HepG2 (cell line): ENCODE results near the gene SH2B2. TPM values are rescaled to one million over a fixed set of nuclear protein-coding genes. Genes with fewer than 3 reads are reported as not detected.

Experiments
- ATAC-seq: fragments of 200-7000 bp; cut with Tn5 transposase; 3 replicates; pipeline ENCODE4 v1.9.1; 2020; ENCODE audit warnings: mild to moderate bottlenecking, moderate library complexity
- BruUV-seq: library from RNA; stranded (reverse); fragments of 400-500 nt; replicated peaks from 2 replicates; lab custom pipeline; 2021; lab: Mats Ljungman, UMichigan
- CTCF ChIA-PET: fragments of 300-600 bp; formaldehyde crosslinking; extraction: SDS; loops from one replicate; lab custom pipeline; 2021; ENCODE audit warnings: low total read pairs, inconsistent platforms, low intra/inter-chr PET ratio; lab: Yijun Ruan, JAX
- POLR2A ChIA-PET: fragments of 350-600 bp; sonication (Branson Sonifier 250); formaldehyde crosslinking; loops from one replicate; lab custom pipeline; 2020; ENCODE audit warnings: antibody characterized with exemption, inconsistent platforms; lab: Yijun Ruan, JAX
- DNase-seq: peaks from one replicate; pipeline ENCODE4 v3.0.0-alpha.2; 2015; ENCODE audit warnings: low spot score
- FAIRE-seq: peaks from 3 replicates; lab custom pipeline; 2011; peaks lifted over from hg19 to GRCh38; lab: Jason Lieb, UNC
- H2AFZ ChIP-seq: one replicate; pipeline ENCODE4 v1.6.1; 2011; ENCODE audit warnings: low read length, inconsistent platforms
- H3K27ac ChIP-seq: fragments of 300-600 bp; 3 replicates; pipeline ENCODE4 v1.8.0; 2011; ENCODE audit warnings: mixed run types, mild to moderate bottlenecking, mixed read lengths, low read length, inconsistent platforms; ENCODE audit not compliant: insufficient read depth; ENCODE audit errors: extremely low read length
- H3K27me3 ChIP-seq, 2 experiments: fragments of 200-600 bp in 1 of 2; 2 replicates in 1 of 2; 3 replicates in 1 of 2; pipeline versions ENCODE4 v1.6.0 to v1.8.0; 2011; ENCODE audit warnings: low read length in 2 of 2, mild to moderate bottlenecking in 2 of 2, moderate library complexity in 2 of 2, inconsistent platforms in 1 of 2; ENCODE audit not compliant: insufficient read depth in 2 of 2, control insufficient read depth in 1 of 2
- H3K36me3 ChIP-seq, 2 experiments: fragments of 200-600 bp in 1 of 2; replicated peaks in 1 of 2; 2 replicates in 1 of 2; 3 replicates in 1 of 2; pipeline versions ENCODE4 v1.5.1 to v1.8.0; 2011; ENCODE audit warnings: low read length in 2 of 2, inconsistent platforms in 1 of 2; ENCODE audit not compliant: insufficient read depth in 2 of 2, control insufficient read depth in 1 of 2
- H3K4me1 ChIP-seq: 2 replicates; pipeline ENCODE4 v1.5.1; 2012; ENCODE audit warnings: low read length, inconsistent platforms; ENCODE audit not compliant: insufficient read depth
- H3K4me2 ChIP-seq: 2 replicates; pipeline ENCODE4 v1.6.0; 2011; ENCODE audit warnings: low read depth, low read length, inconsistent platforms
- H3K4me3 ChIP-seq, 3 experiments: fragments of 200-600 bp in 1 of 3; sonication (generic), shearing (Covaris generic) in 1 of 3; replicated peaks in 1 of 3; 2 replicates each; pipeline ENCODE4 v1.5.1; 2011 to 2016; ENCODE audit warnings: low read length in 3 of 3, inconsistent platforms in 2 of 3, low read depth in 2 of 3, mild to moderate bottlenecking in 2 of 3, control low read depth in 1 of 3, mixed read lengths in 1 of 3; ENCODE audit not compliant: insufficient read depth in 1 of 3
- H3K79me2 ChIP-seq: one replicate; pipeline ENCODE4 v1.6.1; 2011; ENCODE audit warnings: low read length, inconsistent platforms; ENCODE audit not compliant: insufficient read depth
- H3K9ac ChIP-seq: 2 replicates; pipeline ENCODE4 v1.6.0; 2011; ENCODE audit warnings: mild to moderate bottlenecking, low read depth, low read length, inconsistent platforms; ENCODE audit not compliant: insufficient read depth
- H3K9me3 ChIP-seq: 2 replicates; pipeline ENCODE4 v1.5.1; 2012; ENCODE audit warnings: mild to moderate bottlenecking, low read length
- H4K20me1 ChIP-seq: 2 replicates; pipeline ENCODE4 v1.6.0; 2011; ENCODE audit warnings: inconsistent platforms, mild to moderate bottlenecking, low read length, moderate library complexity; ENCODE audit not compliant: insufficient read depth
- ELF4 ChIP-seq: sonication (generic); formaldehyde crosslinking; IDR thresholded peaks from 2 replicates; pipeline ENCODE4 v1.5.0; 2020; ENCODE audit warnings: missing genetic modification reagents, mild to moderate bottlenecking, moderate library complexity, borderline replicate concordance
- HNF4A ChIP-seq: sonication (generic); formaldehyde crosslinking; IDR thresholded peaks from 2 replicates; pipeline ENCODE4 v1.4.0; 2020; ENCODE audit warnings: missing genetic modification reagents
- PHF20 ChIP-seq: sonication (generic); formaldehyde crosslinking; IDR thresholded peaks from 2 replicates; pipeline ENCODE4 v1.5.0; 2020; ENCODE audit warnings: mild to moderate bottlenecking, missing genetic modification reagents
- POLR2AphosphoS2 ChIP-seq: IDR thresholded peaks from 2 replicates; pipeline ENCODE4 v1.6.1; 2011; ENCODE audit warnings: low read depth, low read length, improper control_type of control experiment
- POLR2AphosphoS5 ChIP-seq: IDR thresholded peaks from 2 replicates; pipeline ENCODE4 v1.6.1; 2012; ENCODE audit warnings: low read depth, low read length
- RBM22 ChIP-seq: fragments of 200-400 bp; formaldehyde crosslinking; optimal IDR thresholded peaks from 2 replicates; pipeline ENCODE3; 2017; ENCODE audit warnings: mild to moderate bottlenecking, low read length, moderate library complexity
- ZFP36 ChIP-seq: fragments of 150-350 bp; IDR thresholded peaks from 2 replicates; pipeline ENCODE4 v1.6.1; 2018; ENCODE audit warnings: borderline replicate concordance, low read length, low read depth; ENCODE audit not compliant: partially characterized antibody
- ZMYM3 ChIP-seq: sonication (generic); formaldehyde crosslinking; IDR thresholded peaks from 2 replicates; pipeline ENCODE4 v1.5.1; 2020; ENCODE audit warnings: mild to moderate bottlenecking, missing genetic modification reagents
- ZNF713 ChIP-seq: sonication (generic); formaldehyde crosslinking; IDR thresholded peaks from 2 replicates; pipeline ENCODE4 v1.4.0; 2020; ENCODE audit warnings: mild to moderate bottlenecking, missing genetic modification reagents
- WGBS: methylation state at CpG from one replicate; pipeline ENCODE4 v1.1.6; 2017; ENCODE audit warnings: low lambda C conversion rate; 5-methylcytosine and 5-hydroxymethylcytosine counted together
- in situ Hi-C: cut with HindIII; loops from 2 replicates; pipeline ENCODE4 v1.10.0; 2017; ENCODE audit warnings: low pct_unique_long_range_greater_than_20kb; ENCODE audit not compliant: extremely low pct_ligation_motif_present
- intact Hi-C: fragments of 100-400 bp; cut with micrococcal nuclease; formaldehyde crosslinking; loops from one replicate; pipeline ENCODE4 v1.10.0; 2022; ENCODE audit not compliant: unreplicated experiment
- polyA plus RNA-seq, 8 experiments: library from polyadenylated mRNA; depleted of rRNA in 3 of 8; stranded (reverse) in 7 of 8; unstranded in 1 of 8; fragments of >200 nt; fragmentation: Illumina TruSeq in 4 of 8; extraction: Trizol in 4 of 8; gene quantifications; 2 replicates each; pipeline versions ENCODE4 v1.2.1 to v1.2.3, GENCODE V29; 2011 to 2016; ENCODE audit warnings: low read depth in 4 of 8, missing spikeins in 1 of 8, mixed read lengths in 1 of 8; ENCODE audit not compliant: insufficient read depth in 1 of 8
- total RNA-seq, 5 experiments: library from RNA; depleted of rRNA; stranded (reverse); fragments of >200 nt; fragmentation: Illumina TruSeq; extraction: Trizol; gene quantifications; 2 replicates each; pipeline ENCODE4 v1.2.3, GENCODE V29; 2016; ENCODE audit warnings: low read depth in 1 of 5

Gene SH2B2
- total and polyA plus RNA-seq, 2 of the 13 experiments (the other 11 are each of a cell fraction or from before 2014, with no cell fraction given), result 0.46 to 1.3 TPM

DNA sequence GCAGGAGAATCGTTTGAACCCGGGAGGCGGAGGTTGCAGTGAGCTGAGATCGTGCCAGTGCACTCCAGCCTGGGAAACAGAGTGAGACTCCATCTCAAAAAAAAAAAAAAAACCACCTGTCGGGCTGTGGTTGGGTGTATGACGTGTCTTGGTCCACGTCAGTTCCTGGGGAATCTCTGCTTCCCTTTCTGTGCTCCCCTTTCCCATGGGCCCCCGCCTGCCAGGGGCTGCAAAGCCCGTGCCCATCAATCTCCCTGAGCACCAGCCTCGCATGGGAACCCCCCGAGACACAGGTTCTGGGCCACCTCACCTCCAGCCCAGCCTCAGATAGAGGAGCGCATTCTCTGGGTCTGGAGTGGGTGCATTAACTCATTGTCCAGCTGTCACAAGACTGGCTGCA lies 2.3 kb upstream of the SH2B2 start:
- Histone ChIP-seq H3K4me3 (no peak overlapping the region), H3K9ac (no peak overlapping the region), H3K27me3 (peaks cover 2 to 21% of the 10 kb centered on the region in 2 experiments; a peak in 3 of 5 replicates), H3K4me1 (peaks cover 37% of the 10 kb centered on the region), H2AFZ (no peak overlapping the region), H3K27ac (no peak overlapping the region), H3K79me2 (no peaks in the 10 kb centered on the region), H4K20me1 (peaks cover 5% of the 10 kb centered on the region; the same call in 1 of the 2 replicates), H3K9me3 (no peaks in the 10 kb centered on the region), H3K36me3 (no peaks in the 10 kb centered on the region), H3K4me2 (no peak overlapping the region)
- FAIRE-seq (no peak), ATAC-seq (no peak), DNase-seq (no peak)
- intact Hi-C loops, result no loop called here
- no TSS peak for BruUV-seq
- ChIA-PET CTCF (no interaction called here), POLR2A (no interaction called here)
- 65% methylated on average over 8 of the region's 12 CpGs for WGBS
- in situ Hi-C loops, result no loop called here
- TF ChIP-seq ZFP36 (no peak), POLR2AphosphoS2 (no peak), ZMYM3 (no peak), HNF4A (no peak), ELF4 (CRISPR knock-in tag) (no peak), ZNF713 (CRISPR knock-in tag) (no peak), PHF20 (no peak)

DNA sequence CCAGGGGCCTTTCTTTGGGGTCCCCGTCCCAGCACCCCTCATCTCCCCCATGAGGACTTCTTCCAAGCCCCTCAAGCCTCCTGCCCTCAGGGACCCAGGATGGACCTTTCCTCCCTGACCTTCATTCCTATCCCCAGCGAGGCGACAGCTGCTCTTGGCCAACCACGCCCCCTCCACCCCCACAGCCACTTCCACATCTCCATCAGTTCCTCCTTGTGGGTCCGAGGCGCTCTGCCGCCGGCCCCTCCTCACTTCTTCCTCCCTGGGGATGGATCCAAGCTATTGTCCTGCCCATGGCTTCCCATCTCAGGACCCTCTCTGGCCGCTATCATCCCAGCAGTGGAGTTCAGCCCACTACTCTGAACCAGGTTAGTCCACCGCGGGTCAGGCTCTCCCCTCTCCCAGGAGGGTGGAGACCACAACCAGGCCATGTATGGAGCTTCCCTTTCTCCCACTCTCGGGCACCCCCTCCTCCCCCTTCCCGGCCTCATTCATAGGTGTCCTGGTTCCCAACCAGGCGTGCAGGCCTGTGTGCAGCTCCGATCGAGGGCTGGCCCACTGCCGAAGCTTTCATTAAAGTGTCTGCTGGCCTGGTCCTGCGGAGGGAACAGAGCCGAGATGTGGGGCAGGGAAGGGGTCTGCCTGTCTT lies 1.7 kb upstream of the SH2B2 start:
- WGBS, result 65% methylated on average over 18 of the region's 19 CpGs
- 0 out of 2 replicates have a peak overlapping the region, but pooled peaks have one; percentile 93 for H3K4me2 ChIP-seq
- peaks cover 33% of the 10 kb centered on the region for H3K4me1 ChIP-seq
- ChIA-PET POLR2A (no interaction called here), CTCF (no interaction called here)
- TF ChIP-seq RBM22 (peak; percentile 19), POLR2AphosphoS5 (no peak)
- no peak overlapping the region; a peak in 1 of 6 replicates for H3K4me3 ChIP-seq
- H3K36me3 ChIP-seq, result no peaks in the 10 kb centered on the region
- DNase-seq (no peak), ATAC-seq (no peak), FAIRE-seq (no peak)
- peaks cover 5% of the 10 kb centered on the region; the same call in 1 of the 2 replicates for H4K20me1 ChIP-seq
- in situ Hi-C loops (loop anchor here (5.0 kb wide), 1 partner anchor 107 kb away; no protein-coding TSS in a partner anchor), intact Hi-C loops (no loop called here)
- H3K27ac ChIP-seq, result no peak overlapping the region
- no peaks in the 10 kb centered on the region for H3K9me3 ChIP-seq
- BruUV-seq, result no TSS peak
- H3K9ac ChIP-seq, result no peak overlapping the region
- H3K79me2 ChIP-seq, result no peaks in the 10 kb centered on the region
- no peak overlapping the region for H2AFZ ChIP-seq
- H3K27me3 ChIP-seq, result peaks cover 2 to 21% of the 10 kb centered on the region in 2 experiments; a peak in 3 of 5 replicates
